Esophagus squamous epithelium (tissue), 4 donors: ENCODE results near the gene SLC2A8.

Source experiments
- POLR2A ChIP-seq, 4 donors: fragments of 450-650 bp; IDR thresholded peaks; one replicate each; pipeline ENCODE4 v1.6.1; 2017; ENCODE audit warnings: antibody characterized with exemption in 4 of 4, mild to moderate bottlenecking in 4 of 4, moderate library complexity in 3 of 4
- TF ChIP-seq, protein P1 (sequence below), 6 experiments: fragments of 450-650 bp in 4 of 6; fragments of 200-600 bp in 2 of 6; sonication (generic) in 2 of 6; IDR thresholded peaks; one replicate each; pipeline ENCODE4 v1.5.1; 2016 to 2019; ENCODE audit warnings: antibody characterized with exemption in 6 of 6, mild to moderate bottlenecking in 4 of 6, moderate library complexity in 4 of 6

DNA sequence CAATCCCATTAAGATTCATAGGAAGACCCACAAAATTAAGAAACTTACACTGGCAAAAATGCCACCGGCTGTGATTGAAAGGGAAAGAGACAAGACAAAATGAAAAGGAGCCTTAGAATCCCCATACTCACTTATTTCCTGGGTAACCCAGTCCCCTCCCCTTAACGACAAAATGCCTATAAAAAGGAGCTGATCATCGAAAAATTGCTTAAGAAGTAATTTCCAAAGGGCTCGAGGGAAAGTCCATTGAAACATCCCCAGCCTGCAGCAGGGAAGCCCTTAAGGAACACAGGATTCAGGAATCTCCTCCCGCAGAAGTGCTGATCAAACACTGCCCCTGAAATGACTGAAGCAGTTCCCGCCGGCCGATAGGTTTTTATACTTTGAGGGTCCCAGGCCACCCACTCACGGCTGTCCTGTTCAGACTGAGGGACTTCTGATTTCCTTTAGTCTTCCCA is 26.5 kb downstream of the SLC2A8 start:
- TF ChIP-seq POLR2A (IDR thresholded peaks at IDR 0.05) = no peak
- TF ChIP-seq, protein P1, sequence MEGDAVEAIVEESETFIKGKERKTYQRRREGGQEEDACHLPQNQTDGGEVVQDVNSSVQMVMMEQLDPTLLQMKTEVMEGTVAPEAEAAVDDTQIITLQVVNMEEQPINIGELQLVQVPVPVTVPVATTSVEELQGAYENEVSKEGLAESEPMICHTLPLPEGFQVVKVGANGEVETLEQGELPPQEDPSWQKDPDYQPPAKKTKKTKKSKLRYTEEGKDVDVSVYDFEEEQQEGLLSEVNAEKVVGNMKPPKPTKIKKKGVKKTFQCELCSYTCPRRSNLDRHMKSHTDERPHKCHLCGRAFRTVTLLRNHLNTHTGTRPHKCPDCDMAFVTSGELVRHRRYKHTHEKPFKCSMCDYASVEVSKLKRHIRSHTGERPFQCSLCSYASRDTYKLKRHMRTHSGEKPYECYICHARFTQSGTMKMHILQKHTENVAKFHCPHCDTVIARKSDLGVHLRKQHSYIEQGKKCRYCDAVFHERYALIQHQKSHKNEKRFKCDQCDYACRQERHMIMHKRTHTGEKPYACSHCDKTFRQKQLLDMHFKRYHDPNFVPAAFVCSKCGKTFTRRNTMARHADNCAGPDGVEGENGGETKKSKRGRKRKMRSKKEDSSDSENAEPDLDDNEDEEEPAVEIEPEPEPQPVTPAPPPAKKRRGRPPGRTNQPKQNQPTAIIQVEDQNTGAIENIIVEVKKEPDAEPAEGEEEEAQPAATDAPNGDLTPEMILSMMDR (IDR thresholded peaks at IDR 0.05) = no peak
